Glomerular visceral epithelial cell (primary cell): Measurements from ENCODE around the gene SFSWAP.
"Not testable (repeated sequence)": the region's sequence is repeated elsewhere in the genome, so short reads cannot be mapped to it uniquely, and the experiment has no call there.

Experiments used
- DNase-seq: peaks from one replicate; pipeline ENCODE4 v3.0.0-alpha.2; 2016; ENCODE audit errors: extremely low spot score

SFSWAP gene

DNA sequence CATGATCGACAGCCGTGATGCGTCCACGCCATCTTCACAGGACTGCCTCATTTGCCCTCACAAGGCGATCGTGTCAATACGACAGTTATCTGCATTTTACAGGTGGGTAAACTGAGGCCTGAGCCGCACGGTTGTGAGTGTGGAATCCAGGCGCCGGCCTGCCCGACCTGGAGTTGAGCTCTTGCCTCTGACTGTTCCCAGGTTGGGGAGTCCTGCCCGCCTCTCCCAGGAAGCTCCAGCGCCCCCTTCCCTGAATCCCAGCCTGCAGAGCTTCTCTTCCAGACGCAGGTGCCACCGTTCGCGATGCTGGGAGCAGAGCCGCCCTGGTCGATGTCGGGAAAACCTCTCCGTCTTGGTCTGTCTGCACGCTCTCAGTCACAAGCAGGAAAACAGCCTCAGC lies 31.1 kb upstream of the SFSWAP start:
- DNase-seq = not testable (repeated sequence)

DNA sequence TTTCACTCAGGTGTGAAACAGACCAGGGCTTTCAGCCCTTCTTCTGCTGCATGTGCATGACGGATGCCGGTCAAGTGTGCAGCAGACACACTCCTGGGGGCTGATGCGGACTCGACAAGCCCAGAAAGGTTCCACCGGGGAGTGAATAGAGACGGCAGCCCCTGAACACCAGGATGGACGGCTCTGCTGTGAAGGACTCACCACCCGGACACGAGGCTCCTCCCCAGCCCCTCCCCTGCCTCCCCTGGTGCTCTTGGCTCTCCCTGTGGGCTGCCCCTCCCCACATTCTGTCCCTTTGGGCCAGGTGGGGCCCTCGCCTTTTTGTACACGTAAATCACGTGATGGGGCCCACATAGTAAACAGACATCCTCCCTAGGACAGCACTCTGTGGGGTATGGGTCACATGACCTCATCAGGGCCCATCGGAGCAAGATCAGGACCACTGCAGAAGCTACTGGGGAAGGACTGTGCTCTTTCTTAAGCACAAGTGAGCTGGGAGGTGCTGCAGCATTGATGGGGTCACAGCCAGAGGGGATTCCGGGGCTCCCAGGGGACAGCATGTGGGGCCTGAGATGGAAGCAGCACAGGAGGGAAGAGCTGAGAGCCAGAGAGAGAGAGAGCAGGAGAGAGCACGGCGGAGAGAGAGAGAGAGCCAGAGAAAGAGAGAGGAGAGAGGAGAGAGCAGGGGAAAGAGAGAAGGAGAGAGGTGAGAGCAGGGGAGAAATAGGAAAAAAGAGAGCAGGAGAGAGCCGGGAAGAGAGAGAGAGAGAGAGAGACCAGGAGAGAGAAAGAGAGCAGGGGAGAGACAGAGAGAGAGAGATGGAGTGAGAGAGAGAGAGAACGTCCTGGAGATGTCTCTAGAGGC lies 30.3 kb upstream of the SFSWAP start:
- not testable (repeated sequence) for DNase-seq

DNA sequence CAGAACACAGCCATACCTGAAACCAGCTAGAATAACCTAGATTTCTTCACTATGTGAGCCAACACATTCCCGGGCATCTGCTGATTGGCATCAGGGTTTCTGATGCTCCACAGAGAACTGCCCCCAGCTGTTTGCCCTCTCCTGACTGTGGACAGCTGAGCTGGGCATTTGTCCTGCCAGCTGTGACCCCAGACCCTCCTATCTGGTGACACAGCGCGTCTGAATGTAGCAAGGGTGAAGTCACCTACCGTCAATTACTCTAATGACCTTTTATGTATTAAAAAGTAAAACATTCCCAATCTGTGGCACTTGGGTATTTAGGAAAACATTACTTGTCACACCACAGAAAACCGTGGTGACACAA lies 29.7 kb upstream of the SFSWAP start:
- DNase-seq = no peak

DNA sequence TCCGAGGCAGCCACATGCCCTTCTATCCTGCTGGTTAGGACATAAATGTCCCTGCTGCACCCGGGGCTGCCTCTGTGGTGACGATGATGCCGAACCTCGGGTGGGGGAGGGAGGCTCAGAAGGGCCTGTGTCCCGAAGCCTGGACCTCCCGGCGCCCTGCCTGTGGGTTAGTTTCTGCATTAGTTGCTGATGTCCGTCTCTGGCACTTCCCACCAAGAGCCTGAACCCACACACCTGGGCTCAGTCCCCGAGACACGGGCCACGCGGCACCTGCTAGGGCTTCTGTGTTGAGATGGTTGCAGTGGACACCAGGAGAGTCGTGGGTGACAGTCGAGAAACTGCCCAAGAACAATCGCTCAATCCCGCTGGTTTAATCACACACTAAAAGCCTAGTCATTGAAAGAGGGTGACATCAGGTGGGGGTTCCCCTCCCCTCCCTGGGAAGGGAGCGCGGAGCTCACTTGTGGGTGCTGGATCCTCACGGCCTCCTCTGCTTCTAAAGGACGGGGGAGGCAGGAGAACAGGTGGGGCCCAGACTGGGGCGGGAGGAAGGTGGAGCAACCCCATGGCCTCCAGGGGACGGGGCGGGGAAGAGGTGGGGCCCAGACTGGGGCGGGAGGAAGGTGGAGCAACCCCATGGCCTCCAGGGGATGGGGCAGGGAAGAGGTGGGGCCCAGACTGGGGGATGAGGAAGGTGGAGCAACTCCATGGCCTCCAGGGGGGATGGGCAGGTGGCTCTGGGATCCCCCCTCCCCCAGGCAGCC lies 29.0 kb upstream of the SFSWAP start:
- DNase-seq = not testable (repeated sequence)

DNA sequence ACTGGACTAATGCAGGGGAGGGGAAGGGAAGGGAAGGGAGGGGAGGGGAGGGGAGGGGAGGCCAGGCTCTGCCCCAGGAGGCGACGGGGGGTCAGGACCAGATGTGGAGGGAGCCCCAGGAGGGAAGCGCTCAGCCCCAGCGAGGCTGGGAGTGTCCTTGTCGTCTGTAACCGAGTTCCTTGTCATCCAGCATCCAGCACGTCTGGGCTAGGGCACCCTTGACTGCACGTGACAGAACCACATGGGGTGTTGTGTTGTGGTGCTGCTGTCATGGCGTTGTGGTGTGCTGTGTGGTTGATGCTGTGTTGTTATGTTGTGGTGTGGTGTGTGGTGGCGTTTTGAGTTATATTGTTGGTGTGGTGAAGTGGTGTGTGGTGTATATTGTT lies 28.4 kb upstream of the SFSWAP start:
- DNase-seq = no peak

DNA sequence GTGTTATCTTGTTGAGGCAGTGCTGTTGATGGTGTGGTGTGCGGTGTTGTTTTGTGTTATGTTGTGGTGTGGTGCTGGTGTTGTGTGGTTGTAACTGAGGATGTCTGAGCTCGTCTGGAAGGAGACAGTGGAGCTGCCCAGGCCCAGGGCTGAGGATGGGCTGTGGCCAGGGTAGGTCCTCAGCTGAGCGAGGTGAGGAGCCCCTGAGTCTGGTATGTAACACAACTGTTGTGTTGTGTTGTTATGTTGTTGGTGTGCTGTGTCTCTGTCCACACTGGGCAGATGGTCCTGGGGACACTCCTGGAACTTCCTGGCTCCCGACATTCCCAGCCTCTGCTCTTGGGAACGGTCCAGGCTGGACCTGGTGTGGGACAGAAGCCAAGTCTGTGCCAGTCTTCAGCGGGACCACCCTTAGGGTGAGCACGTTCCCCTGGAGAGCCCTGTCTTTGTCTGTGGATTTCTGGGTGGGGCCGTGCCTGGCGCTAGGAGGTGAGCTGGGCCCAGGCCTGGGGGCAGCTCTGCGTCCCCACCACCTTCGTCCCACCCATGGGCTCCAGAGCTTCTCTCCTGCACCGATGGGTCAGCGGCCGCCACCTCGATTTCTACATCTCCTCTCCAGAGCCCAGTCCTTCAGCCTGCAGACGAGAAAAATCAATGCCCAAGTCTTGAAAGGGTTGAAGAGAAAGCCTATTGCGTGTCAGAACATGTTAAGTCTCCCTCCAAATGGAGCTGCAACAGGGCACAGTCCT lies 27.4 kb upstream of the SFSWAP start:
- no peak for DNase-seq

DNA sequence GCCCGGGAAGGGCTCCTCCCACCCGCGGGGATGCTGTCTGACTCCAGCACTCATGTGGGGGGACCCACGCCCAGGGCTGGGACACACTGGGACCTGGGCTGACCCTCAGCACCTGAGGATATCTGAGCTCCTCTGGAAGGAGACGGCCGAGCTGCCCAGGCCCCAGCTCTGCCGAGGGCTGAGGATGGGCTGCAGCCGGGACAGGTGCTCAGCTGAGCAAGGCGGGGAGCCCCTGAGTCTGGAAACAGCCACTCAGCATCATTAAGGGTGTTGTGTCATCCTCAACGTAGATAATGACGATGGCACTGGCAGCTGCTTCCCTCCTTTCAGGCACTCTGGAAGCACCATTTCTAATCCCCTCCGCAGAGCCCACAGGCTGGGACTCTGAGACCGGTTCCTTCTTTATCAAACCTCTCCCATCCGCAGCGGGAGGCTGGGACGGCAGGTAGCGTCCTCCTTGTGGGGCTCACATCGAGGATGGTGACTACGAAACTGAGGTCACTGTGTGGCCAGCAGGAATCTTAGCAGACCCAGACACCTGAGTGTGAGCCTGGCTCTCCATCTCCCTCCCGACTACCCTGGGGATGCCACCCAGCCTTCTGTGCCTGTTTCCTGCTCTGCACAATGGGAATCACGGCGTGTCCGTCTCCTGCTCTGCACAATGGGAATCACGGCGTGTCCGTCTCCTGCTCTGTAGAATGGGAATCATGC lies 26.7 kb upstream of the SFSWAP start:
- no peak for DNase-seq

DNA sequence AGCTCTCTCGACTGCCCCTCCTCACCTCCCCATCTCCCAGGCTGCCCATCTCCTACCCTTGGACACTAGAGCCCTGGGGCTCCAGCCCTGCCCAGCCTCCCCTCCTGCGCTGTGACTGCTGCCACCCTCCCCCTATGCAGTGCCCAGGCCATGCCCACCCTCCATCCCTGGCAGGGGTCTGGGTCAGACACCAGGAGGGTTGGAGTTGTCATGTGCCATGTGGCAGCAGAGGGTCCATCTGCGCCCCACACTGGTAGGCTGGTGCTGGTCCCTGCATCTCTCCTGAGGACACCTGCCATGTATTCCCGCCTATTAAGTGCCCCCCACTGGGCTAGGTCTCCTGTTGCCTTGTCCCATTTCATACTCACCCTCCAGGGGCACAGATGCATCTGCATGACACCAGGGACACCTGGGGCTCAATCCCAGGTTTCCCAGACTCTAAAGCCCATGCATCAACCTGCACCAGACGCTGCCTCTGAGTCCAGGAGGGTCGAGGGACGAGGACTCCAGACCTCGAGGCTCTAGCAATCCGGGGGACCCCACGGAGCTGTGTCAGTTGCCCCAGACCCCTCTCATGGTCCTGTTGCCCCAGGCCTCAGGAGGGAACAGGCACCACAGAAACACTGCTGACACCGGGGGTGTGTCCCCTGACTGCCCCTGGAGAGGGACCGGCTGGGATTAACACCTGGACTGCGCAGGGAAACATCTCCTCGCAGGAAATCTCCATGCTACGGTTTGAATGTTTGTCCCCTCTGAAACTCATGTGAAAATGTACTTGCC lies 23.4 kb upstream of the SFSWAP start:
- no peak for DNase-seq

DNA sequence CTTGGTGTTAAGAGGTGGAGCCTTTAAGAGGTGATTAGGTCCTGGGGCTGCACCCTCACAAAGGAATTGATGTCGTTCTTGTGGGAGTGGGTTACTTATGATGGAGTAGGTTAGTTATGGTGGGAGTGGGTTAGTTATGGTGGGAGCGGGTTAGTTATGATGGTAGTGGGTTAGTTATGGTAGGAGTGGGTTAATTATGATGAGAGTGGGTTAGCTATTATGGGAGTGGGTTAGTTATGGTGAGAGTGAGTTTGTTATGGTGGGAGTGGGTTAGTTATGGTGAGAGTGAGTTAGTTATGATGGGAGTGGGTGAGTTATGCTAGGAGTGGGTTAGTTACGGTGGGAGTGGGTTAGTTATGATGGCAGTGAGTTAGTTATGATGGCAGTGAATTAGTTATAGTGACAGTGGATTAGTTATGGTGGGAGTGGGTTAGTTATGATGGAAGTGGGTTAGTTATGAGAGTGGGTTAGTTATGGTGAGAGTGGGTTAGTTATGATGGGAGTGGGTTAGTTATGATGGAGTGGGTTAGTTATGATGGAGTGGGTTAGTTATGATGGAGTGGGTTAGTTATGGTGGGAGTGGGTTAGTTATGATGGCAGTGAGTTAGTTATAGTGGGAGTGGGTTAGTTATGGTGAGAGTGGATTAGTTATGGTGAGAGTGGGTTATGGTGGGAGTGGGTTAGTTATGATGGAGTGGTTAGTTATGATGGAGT lies 22.6 kb upstream of the SFSWAP start:
- no peak for DNase-seq

DNA sequence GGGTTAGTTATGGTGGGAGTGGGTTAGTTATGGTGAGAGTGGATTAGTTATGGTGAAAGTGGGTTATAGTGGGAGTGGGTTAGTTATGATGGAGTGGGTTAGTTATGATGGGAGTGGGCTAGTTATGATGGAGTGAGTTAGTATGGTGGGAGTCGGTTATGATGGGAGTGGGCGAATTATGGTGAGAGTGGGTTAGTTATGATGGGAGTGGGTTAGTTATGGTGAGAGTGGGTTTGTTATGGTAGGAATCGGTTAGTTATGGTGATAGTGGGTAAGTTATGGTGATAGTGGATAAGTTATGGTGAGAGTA lies 22.1 kb upstream of the SFSWAP start:
- DNase-seq = no peak

DNA sequence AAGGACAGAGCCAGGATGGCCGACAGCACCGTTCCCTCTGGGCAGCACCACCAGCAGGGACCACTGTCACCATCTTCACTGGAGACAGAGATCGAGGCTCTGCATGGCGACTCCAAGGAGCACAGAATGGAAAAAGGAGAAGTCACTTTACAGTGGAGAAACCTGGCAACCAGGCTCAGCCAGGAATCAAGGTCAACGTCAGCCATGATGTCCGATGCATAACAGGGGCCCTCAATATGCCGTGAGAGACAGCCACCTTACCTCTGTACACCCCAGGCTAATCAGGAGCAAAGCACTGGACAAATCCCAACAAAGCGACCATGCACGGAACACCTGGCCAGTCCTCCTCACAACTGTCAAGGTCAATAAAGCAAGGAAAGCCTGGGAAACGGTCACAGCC lies 20.6 kb upstream of the SFSWAP start:
- no peak for DNase-seq

DNA sequence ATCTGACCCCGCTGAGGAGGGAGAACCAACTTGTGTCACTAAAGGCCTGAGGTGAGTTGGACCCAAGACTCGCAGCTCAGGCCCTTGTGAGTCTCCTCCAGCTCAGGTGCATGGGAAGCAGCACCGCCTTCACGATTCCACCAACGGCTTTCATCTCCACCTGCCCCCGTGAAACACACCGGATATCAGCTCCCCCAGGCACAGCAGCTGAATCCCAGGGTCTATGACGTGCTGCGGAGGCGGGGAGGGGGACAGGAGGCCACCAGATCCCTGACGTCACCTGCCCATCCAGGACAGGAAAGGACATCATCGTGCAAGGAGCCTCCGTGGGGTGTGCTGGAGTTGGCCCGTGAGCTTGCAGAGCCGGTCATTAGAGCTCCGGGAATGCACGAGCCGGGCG lies 18.5 kb upstream of the SFSWAP start:
- DNase-seq = no peak

DNA sequence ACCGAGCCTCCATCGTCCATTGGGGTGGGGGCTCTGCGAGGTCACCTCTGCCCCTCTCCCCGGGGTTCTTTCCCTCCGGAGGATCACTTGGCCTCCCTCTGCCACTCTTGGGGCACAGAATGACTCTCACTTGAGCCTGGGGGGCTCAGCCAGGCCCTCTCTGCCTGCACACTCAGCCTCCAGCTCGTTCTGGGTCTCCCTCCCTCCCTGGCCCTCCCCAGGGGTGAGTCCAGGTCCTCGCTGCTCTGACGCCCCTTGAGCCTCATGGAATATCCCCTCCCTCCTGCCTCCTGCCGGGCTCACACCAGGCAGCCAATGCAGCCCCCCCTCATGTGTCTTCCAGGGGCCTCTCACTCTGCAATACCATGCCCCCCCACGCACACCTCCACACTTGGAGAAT lies 17.7 kb upstream of the SFSWAP start:
- no peak for DNase-seq

DNA sequence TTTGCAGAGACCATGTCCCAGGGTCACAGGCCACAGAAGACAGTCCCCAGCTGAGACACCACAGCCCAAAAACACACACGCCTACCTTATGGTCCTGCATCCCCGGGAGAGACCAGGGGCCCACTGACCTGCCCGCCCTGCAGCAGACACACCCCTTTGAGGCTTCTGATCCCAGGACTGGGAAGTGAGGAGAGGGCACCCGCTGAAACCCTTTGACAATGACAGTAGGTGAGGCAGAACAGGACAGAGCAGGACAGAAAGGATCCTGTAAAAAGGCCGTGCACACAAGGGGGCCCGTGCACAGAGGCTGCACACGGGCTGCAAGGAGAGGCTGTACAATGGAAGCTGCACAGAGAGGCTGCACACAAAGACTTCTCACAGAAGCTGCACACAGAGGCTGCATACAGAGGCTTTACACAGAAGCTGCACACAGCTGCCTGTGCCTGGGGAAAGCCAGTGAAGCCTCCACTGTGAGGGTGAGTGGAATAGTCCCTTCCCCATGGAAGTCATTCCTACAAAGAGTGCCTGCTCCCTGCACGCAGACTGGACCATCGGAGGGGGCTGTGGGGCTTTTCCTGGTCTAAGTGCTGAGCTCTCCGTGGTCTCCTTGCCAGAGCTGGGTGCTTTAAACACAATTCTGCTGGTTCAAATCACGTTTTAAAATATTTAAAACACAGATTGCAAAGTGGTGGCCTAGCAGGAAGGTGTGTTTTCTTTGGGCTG lies 16.6 kb upstream of the SFSWAP start:
- no peak for DNase-seq

DNA sequence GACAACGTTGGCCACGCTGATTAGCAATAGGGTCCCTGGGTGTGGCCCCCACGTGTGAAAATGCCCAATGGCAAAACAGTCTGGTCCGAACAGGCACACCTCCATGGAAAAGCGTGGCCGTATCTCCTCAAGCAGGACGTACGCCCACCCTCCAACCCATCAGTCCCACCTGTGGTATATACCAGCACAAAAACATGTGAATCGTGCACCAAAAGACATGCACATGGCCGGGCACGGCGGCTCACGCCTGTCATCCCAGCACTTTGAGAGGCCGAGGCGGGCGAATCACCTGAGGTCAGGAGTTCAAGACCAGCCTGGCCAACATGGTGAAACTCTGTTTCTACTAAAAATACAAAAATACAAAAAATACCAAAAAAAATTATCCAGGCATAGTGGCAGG lies 14.9 kb upstream of the SFSWAP start:
- DNase-seq = no peak

DNA sequence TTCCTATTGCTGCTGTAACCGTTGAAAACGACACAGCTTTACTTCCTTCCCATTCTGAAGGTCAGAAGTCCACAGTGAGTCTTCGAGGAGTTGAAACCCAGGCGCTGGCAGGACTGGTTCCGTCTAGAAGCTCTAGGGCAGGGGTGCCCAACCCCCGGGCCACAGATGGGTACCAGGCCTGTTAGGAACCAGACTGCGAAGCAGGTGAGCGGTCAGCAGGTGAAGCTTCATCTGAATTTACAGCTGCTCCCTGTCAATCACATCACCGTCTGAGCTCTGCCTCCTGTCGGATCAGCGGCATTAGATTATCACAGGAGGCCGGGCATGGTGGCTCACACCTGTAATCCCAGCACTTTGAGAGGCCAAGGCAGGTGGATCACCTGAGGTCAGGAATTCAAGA lies 12.6 kb upstream of the SFSWAP start:
- DNase-seq = no peak

DNA sequence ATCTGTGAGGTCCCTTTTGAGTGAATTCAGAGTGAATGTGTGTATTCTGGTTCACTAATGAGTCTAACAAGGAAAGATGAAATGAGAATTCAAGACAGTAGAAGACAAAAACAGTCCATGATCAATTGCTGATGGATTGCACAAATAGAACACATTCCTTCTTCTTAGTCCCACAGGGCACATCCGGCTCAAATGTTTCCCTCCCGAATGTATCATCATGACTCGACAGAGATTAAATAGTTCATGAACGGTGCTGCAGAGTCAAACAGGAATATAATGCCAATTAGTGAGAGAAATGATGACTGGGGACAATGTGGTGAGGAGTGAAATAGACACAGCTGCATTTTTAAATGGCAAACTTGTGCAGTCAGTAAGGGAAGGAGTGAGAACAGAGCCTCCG lies 11.5 kb upstream of the SFSWAP start:
- DNase-seq = no peak

DNA sequence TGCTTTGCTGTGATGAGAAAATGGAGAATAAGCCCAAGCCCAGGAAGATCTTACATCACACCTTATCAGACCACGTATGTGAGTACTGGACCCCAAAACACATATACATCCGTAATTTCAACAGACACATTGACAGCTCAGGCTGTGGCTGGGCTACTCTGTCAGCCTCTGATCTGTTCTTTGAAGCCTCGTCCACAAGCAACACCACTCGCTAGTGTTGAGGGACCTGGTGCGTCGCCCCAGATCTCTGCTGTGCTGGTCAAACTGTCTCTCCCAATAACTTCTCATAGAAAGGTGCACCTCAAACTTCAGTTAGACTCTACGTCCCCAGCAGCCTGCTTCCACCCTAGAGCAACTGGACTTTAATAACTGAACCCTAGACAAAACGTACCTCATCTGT lies 10.6 kb upstream of the SFSWAP start:
- no peak for DNase-seq

DNA sequence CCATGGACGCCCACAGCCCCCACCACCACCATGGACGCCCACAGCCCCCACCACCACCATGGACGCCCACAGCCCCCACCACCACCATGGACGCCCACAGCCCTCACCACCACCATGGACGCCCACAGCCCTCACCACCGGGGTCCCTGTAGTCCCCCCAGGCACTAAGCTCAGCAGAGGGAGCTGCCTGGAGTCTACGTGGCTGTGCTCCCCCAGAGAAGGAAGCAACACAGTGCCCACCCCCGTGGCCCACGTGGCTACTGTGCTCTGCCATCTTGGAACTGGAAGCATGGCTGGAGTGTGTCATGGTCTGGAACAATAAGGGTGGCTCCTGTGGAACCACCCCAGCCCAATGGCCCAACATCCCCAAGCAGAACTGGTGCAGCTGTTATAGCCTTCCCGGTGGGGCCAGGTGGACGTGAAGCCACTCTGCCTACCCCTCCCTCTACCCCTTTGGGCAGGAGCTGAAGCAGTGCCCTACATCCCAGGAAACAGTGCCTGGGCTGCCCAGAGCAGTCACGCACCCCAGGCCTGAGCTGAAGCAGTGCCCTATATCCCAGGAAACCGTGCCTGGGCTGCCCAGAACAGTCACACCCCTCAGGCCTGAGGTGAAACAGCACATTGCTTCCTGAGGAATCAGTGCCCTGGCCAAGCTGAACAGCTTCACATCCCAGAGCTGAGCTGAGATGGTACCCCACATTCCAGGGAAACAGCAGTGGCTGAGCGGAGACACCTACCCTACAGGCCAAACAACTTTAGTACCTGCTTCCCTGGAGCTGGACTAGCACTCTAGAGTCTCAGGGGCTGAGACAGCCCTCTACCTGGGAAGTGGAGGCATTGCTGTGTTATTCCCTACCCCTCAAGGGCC lies 9.0 kb upstream of the SFSWAP start:
- no peak for DNase-seq
